DLD1 (cell line): ENCODE measurements around the gene HHIPL1.
"Not testable (repeated sequence)": the region's sequence is repeated elsewhere in the genome, so short reads cannot be mapped to it uniquely, and the experiment has no call there.

ENCODE experiments used
- in situ Hi-C: cut with HindIII; loops from 2 replicates; pipeline ENCODE4 v1.10.0; 2017; ENCODE audit warnings: low sequenced_read_pairs

Gene HHIPL1

DNA sequence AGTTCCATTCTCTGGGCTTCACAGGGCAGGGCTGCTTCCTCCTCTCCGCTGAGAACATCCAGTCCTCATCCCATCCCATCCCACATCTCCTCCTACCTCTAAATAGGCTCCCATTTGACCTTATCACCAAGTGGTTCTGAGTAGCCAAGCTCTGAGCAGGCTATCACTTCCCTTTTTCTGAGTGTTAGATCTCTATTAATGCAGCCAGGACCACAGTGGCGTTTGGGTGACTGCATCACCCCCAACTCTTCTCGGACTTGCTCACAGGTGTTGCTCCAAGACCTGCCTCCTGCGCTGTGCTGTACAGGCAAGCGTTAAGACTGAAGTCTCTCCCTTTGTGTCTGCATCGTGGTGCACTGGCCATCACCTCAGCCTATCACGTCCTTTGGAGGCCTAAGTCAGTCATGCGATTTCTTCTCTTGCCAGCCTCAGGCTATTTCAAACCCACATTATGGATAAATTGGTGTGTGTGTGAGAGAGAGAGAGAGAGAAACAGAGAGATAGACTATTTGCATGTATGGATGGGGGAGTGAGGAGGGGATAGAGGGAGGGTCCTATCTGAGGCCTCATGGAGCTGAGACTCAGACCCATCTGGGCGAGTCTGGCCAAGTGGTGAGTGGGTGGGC, 12.4 kb upstream of the HHIPL1 start:
- in situ Hi-C loops = no loop called here

DNA sequence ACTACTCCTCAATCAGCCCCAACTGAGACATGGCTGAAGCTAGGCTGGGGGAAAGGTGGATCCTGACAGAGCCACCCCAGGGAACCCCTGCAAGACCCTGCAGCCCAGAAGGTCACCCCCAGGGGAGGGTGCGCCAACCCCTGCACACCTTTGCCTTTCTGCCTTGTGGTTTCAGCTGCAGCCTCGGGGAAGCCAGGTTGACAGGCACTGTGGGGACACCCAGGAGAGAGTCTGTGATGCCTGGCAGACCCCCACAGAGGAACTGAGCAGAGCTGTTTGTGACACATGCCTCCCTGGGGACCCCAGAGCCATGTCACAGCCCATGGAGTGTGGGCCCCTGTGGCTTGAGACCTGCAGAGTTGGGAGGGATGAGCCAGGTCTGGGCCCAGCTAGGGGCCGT, 11.8 kb upstream of the HHIPL1 start:
- in situ Hi-C loops = no loop called here

DNA sequence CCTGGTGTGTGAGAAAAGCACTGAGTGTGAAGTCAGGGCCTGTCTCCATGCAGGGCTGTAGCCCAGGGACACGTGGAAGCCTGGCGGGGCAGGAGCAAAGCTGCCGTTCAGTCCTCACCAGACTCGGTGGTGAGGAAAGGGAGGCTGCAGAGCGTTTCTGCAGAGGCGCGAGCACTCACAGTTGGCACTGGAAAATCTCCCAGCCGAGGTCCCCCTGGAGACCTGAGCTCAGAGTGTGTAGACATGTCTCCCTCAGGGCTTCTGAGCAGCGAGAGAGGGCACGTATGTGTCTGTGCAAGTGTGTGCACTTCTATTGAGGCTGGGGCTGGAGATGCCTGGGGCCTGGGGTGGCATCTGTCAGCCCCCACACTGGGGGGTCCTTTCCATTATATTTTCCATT, 11.0 kb upstream of the HHIPL1 start:
- in situ Hi-C loops = no loop called here

DNA sequence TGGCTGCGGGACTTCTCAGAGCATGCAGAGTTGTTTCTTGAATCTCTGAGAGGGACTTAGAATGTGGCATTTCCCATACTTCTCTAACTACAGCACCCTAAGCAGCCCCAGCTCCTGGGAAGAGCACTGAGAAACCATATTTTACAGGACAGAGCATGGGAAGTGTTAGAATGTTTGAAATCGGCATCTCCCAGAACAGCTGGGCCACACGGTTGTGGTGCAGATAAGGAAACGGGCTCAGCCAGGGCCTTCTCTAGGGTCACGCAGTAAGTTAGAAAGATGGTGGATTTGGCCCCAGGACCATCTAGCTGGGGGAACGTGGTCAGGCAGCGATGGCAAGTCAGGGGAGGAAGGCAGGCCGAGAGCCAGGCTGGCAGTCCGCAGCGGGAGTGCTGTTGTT, 10.5 kb upstream of the HHIPL1 start:
- in situ Hi-C loops = no loop called here

DNA sequence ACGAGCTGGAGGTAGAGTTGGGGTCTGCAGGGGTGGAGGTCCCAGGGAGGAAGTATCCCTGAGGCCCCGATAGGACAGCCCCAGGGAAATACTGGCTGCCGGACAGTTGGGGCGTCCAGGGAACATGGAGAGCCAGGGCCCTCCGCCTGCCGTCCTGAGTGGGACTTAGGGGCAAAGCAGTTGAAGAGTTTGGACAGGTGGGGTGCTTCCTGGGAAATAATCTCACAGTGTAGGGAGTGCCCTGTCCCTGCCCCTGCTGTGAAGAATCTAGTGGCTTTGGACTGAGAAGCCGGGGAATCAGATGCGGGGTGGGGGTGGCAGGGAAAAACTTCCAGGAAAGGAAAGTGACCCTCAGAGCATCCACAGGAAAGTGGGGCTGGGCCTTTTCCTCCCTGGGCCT, 9.8 kb upstream of the HHIPL1 start:
- in situ Hi-C loops = no loop called here

DNA sequence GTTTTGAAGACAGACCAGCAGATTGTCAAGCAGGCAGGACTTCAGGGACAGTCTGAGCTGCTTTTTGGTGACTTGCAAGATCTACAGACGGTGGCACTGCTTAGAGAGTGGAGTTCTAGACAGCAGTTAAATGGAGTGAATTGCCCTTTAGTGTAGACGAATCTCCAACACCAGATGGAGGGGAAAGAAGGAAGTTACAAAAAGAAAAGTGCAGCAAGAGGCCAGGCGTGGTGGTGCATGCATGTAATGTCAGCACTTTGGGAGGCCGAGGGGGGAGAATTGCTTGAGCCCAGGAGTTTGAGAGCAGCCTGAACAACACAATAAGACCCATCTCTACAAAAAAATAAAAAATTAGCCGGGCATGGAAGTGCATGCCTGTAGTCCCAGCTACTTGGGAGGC, 8.4 kb upstream of the HHIPL1 start:
- in situ Hi-C loops = no loop called here

DNA sequence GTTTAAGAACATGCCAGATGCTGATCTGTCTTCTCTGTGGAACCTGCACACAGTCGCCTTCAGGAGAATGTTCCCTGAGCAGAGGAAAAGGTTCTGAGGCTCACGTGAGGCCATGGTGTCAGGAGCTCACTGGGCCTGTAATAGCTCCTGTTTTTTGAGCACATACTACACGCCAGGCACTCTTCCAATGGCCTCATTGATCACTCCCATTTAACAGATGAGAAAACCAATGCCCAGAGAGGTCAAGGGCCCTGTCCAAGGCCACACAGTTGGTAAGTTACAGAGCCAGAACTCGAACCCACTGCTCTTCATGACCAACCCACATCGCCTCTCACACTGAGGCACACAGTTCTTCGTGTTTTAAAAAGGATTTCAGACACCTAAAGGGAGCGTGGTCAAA, 7.3 kb upstream of the HHIPL1 start:
- in situ Hi-C loops = no loop called here

DNA sequence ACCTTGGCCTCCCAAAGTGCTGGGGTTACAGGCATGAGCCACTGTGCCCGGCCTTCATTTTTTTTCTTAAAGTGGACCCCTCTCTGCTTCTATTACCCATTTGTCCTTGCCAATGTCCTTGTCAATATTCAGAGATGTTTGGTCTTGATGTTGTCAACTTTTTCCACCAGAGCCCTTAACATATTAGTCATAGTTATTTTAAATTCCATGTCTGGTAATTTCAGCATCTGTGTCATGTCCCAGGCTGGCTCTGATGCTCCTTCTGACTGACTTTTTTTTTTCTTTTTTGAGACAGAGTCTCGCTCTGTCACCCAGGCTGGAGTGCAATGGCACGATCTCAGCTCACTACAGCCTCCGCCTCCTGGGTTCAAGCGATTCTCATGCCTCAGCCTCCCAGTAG, 2.2 kb upstream of the HHIPL1 start:
- in situ Hi-C loops = not testable (repeated sequence)

DNA sequence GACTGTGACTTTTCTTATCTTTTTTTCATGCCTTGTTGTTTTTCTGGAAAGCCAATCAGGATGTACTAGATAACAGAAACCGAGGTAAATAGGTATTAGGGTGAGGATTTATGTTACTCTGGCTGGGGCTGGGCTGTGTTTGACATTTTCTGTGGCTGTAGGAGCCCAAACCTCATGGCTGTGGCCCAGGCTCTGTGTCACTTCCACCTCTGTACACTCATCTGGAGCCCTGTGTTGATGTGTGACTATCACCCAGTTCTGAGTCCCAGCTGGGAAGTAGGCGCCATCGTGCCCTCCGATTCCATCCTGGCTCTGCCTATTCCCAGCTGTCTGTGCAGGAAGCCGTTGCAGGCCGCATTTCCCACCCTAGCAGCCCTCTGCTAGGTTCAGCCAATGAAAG, 1.6 kb upstream of the HHIPL1 start:
- in situ Hi-C loops = no loop called here

DNA sequence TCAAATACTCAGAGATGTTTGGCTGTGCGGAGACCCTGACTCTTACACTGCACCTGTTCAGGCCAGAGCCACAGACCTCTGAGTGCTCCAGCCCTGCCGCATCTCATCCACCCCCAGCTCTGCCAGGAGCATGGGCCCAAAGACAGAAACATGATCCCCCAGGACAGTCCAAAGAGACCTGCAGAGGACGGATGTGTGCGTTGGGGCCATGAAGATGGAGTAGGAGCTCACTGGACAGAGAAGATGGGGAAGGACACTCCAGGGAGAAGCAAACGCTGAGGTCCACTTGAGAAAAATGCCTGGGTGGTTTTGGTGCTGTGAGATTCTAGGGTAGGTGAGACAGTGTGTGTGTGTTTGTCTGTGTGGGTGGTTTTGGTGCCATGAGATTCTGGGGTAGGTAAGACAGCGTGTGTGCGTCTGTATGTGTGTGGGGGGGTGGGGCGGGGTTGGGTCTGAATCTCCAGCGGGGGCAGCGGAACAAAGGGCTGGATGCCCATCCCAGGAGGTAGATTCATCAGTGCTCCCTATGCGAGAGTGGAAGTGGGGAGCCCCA, 818 bp upstream of the HHIPL1 start:
- in situ Hi-C loops = no loop called here

DNA sequence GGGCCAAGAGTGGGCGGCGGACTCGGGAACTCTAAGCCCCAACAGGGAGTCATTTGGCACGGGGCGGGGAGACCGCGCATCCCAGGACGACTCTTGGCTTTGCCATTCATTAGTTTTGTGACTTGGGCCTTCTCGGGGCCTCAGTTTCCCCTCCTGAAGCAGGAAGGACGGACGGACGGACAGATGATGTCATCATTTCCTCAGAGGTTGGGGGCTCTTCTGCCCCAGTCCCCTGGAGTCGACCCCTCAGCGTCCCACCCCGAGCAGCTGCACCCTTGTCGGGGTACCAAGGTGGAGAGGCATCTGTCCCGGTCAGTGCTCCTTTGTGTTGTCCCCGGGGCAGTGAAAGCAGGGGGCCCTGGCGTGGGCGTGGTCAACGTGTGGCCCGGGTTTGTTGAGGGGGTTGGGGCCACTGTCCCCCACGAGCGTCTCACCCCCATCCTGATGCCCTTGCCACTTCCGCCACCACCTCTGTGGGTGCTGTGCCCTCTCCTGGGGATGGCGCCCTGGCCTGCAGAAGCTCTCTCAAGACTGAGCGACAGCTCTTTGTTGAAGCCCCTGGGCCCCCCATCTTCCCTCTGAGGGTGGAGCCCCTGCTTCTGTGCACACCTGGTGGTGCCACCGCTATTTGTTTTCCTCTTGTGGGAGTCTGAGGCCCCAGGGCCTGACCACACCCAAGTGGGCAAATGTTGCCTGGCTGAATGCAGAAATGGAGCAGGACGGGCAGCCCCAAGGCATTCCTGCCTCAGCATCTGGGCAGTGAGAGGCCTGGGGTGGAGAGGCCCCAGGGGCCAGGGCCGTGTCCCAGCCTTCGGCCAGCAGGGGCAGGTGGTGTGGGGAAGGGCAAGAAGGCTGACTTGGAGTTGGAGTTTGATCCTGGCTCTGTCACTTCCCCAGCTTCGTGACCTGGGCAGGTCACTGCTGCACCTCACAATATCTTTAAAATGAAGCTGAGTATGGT, 896 bp downstream of the HHIPL1 start:
- in situ Hi-C loops = no loop called here

DNA sequence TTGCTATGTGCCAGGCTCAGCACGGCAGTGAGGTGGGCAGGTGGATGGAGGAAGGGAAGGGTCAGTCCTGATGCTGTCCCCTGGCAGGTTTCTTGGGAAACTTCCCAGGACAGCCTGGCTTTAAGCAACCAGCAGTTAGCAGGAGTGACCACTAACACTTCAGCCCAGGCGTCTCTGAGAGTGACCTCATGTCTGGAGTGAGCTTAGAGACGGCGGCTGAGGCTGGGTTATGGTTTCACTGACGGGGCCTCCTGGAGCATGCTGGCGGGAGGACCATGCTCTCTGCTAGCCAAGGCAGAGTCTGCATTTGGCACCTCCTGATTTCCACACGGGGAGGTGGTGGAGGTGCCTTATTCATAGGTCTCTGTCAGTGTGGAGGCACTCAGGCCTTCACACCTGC, 2.5 kb downstream of the HHIPL1 start:
- in situ Hi-C loops = no loop called here

DNA sequence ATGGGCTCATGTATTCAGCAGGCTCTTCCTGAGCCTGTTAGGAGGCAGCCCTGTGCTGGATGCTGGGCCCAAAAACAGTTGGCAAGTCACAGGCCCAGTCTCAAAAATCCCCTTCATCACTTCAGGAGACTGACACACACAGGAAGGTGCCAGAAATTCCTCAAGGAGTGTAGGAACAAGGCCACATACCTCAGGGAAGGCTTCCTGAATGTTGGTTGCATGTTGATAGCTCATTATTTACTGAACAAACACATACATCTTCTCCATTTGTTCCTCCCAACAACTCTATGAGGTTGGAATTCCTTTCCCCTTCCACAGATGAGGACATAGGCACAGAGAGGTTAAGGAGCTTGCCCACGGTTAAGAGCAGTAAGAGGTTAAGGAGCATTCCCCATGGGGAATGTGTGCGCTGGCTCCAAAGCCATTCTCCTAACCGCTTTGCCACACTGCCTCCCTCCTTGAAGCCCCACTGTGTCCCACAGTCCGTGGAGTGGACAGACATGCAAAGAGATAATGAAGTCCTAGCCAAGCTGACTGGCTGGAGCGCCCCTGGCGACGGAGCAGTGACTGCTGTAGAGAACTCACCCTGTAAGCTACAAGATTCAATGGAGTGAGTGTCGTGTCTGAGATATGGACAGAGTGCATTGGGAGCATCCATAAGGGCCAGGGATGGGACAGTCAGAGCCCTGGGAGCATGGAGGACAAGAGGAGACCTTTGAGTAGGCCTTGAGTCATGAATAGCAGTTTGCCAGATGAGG, 3.3 kb downstream of the HHIPL1 start:
- in situ Hi-C loops = no loop called here

DNA sequence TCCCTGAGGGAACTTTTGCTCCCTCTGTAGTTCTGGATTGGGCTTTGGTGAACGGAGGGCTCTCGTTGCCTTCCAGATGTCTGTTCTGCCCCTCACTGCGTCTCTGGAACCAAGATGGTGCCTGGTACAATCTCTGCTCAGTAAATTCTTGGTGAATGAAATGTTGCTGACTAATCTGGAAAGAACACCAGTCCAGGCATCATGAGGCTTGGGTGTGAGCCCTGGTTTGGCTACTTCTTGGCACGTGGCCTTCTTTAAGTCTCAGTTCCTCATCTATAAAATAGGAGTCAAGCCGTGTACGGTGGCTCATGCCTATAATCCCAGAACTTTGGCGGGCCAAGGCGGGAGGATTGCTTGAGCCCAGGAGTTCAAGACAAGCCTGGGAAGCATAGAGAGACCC, 4.3 kb downstream of the HHIPL1 start:
- in situ Hi-C loops = no loop called here

DNA sequence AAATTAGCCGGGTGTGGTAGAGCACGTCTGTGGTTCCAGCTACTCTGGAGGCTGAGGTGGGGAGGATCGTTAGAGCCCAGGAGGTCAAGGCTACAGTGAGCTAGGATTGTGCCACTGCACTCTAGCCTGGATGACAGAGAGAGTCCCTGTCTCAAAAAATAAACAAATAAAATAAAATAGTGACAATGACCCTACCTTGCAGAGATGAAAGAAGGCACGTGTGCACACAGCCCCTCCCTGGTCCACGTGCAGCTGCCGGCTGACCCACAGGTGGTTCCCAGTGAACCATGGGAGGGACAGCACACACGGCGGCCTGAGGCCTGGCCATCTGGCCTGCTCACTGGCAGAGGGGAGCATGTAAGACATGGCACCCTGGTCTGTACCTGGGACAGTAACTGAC, 4.7 kb downstream of the HHIPL1 start:
- in situ Hi-C loops = no loop called here

DNA sequence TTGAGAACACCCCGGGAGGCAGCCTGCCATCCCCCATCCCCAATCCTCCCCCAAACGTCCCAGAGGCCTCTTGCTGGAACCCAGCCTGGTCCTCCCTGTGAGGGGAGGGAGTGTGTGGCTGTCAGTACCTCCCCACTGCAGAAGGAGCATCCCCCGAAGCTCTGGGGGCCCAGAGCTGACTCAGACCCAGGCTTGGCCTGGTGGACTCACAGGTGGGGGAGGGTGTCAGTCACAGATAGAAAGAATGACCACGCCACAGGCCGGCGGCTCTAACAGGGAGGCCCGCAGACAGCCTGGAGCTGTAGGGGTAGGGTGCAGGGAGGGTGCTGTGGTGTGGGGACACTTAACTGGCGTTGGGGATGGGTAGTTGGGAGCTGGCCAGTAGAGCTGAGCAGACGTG, 5.3 kb downstream of the HHIPL1 start:
- in situ Hi-C loops = no loop called here

DNA sequence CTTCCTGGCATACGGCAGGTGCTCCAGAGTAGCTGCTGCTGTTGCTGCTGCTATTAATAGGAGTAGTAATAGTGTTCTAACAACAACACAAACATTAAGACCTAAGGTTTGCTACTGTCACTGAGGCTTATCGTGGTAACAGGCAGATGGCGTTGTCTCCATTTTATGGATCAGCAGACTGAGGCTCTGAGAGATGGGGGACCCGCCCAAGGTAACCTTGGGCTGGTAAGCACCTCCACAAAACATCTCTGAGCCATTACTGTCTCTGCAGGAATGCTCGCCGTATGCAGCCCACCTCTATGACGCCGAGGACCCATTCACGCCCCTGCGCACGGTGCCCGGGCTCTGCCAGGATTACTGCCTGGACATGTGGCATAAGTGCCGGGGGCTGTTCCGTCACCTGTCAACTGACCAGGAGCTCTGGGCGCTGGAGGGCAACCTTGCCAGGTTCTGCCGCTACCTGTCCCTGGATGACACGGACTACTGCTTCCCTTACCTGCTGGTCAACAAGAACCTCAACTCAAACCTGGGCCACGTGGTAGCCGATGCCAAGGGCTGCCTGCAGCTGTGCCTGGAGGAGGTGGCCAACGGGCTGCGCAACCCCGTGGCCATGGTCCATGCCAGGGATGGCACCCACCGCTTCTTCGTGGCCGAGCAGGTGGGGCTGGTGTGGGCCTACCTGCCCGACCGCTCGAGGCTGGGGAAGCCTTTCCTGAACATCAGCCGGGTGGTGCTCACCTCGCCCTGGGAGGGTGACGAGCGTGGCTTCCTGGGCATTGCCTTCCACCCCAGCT, 7.2 kb downstream of the HHIPL1 start:
- in situ Hi-C loops = no loop called here

DNA sequence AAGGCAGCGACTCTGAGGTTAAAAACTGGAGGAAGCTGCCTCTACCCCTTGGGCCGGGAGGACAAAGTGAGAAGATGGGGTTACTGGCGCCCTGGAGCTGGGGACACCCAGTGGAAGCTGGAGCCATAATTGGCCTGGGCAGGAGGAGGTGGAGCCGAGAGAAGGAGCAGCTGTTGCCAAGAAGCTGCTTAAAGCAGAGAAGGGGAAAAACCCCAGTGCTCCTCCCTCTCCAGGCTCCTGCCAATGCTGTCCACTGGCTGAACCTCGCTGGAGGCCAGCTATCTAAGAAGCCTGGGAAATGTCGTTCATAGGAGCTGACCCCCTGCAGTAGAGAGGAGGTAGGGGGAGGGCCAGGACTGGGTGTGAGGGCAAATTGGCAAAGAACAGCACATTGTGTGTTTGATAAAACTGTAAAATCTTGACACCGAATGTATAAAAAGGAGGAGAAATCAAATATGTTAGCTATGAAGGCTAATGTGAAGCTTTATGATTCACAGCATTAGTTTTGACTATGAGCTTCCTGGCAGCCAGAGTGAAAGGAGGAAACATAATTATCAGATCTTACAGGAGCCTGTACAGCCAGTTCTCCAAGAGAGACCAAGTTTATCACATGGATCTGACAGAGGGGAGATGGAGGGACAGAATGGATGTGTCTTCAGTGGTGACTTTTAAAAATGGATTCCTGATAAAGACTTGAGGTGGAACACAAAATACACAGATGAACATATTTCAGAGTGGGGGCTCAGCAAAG, 9.5 kb downstream of the HHIPL1 start:
- in situ Hi-C loops = no loop called here

DNA sequence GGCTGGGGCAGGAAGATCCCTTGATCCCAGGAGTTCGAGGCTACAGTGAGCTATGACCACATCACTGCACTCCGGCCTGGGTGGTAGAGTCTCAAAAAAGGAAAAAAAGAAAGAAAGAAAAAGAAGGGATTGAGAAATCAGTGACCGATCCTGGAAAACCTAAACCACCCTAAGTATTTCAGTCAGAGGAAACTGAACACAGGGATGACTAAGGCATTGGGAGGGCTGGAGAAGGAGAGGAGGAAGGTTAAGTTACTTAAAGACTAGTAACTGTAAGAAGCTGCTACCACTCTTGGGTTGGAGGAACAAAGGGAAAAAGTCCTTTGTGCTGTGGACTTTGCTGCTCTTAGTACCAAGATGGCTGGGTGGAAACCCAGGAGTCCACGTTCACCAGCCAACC, 10.6 kb downstream of the HHIPL1 start:
- in situ Hi-C loops = no loop called here

DNA sequence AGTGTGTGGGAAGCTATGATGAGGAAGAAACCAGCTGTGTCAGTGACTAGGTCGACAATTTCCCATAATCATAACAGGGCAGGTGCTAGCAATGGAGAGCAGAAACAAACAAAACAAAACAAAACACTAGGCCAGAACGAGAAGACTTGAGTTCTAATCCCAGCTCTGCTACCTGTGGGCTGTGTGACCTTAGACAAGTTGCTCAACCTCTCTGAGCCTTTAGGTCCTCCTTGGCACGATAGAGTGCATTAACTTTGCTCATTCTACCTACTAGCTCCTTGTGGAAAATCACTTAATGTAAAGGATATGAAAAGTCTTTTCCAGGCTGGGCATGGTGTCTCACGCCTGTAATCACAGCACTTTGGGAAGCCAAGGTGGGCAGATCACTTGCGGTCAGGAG, 11.2 kb downstream of the HHIPL1 start:
- in situ Hi-C loops = no loop called here
